H1 (cell line): Measurements from ENCODE around the gene RANBP2. TPM values are rescaled to one million over a fixed set of nuclear protein-coding genes. Genes with fewer than 3 reads are reported as not detected.
"Not testable (repeated sequence)": the region's sequence is repeated elsewhere in the genome, so short reads cannot be mapped to it uniquely, and the experiment has no call there.

Experiments
- CTCF ChIA-PET: fragments of 300-600 bp; sonication (Branson Sonifier 250); formaldehyde crosslinking; loops from one replicate; lab custom pipeline; 2021; ENCODE audit not compliant: partially characterized antibody; lab: Charles Lee
- POLR2A ChIA-PET: fragments of 300-600 bp; sonication (Branson Sonifier 250); formaldehyde crosslinking; loops from one replicate; lab custom pipeline; 2021; ENCODE audit warnings: inconsistent platforms; ENCODE audit not compliant: partially characterized antibody; lab: Charles Lee
- DNase-seq, 2 experiments: peaks; one replicate each; pipeline versions ENCODE4 v3.0.0 to v3.0.0-alpha.2; 2010 to 2022; ENCODE audit warnings: low spot score in 2 of 2, low read depth in 1 of 2, mixed read lengths in 1 of 2
- FAIRE-seq: peaks from 2 replicates; lab custom pipeline; 2011; peaks lifted over from hg19 to GRCh38; lab: Jason Lieb, UNC
- H2AFZ ChIP-seq: 2 replicates; pipeline ENCODE4 v1.8.1; 2012; ENCODE audit warnings: low read length, inconsistent platforms
- H2AK5ac ChIP-seq: 2 replicates; pipeline ENCODE4 v1.6.1; 2013; ENCODE audit warnings: low read depth, low read length
- H2BK120ac ChIP-seq: replicated peaks from 2 replicates; pipeline ENCODE3; 2013; ENCODE audit warnings: low read depth, low read length, inconsistent platforms
- H2BK12ac ChIP-seq: 2 replicates; pipeline ENCODE4 v1.6.1; 2013; ENCODE audit warnings: low read depth, low read length
- H2BK15ac ChIP-seq: 2 replicates; pipeline ENCODE4 v1.6.1; 2013; ENCODE audit warnings: low read length
- H2BK20ac ChIP-seq: 2 replicates; pipeline ENCODE4 v1.6.1; 2013; ENCODE audit warnings: low read length
- H2BK5ac ChIP-seq: 2 replicates; pipeline ENCODE4 v1.6.1; 2013; ENCODE audit warnings: low read depth, low read length
- H3K14ac ChIP-seq: 2 replicates; pipeline ENCODE4 v1.6.1; 2013; ENCODE audit warnings: inconsistent platforms; ENCODE audit not compliant: insufficient read length
- H3K18ac ChIP-seq: 2 replicates; pipeline ENCODE4 v1.6.1; 2013; ENCODE audit warnings: low read length; ENCODE audit errors: extremely low read depth
- H3K23ac ChIP-seq: 2 replicates; pipeline ENCODE4 v1.6.1; 2013; ENCODE audit warnings: inconsistent platforms; ENCODE audit not compliant: insufficient read length
- H3K23me2 ChIP-seq: 2 replicates; pipeline ENCODE4 v1.6.1; 2013; ENCODE audit warnings: low read depth, low read length
- H3K27ac ChIP-seq: 2 replicates; pipeline ENCODE4 v1.6.1; 2011; ENCODE audit warnings: low read depth, low read length, inconsistent platforms
- H3K27me3 ChIP-seq, 4 experiments: replicated peaks in 1 of 4; 1 replicate in 1 of 4; 2 replicates in 3 of 4; pipeline versions ENCODE4 v1.6.1 to v1.8.1; 2011 to 2013; ENCODE audit warnings: low read length in 3 of 4, mild to moderate bottlenecking in 3 of 4, inconsistent platforms in 2 of 4, mixed read lengths in 2 of 4, moderate library complexity in 1 of 4; ENCODE audit not compliant: control insufficient read depth in 3 of 4, insufficient read depth in 3 of 4; ENCODE audit errors: extremely low read depth in 1 of 4
- H3K36me3 ChIP-seq, 4 experiments: 2 replicates each; pipeline versions ENCODE4 v1.6.1 to v1.8.1; 2011 to 2013; ENCODE audit warnings: mild to moderate bottlenecking in 4 of 4, low read length in 3 of 4, moderate library complexity in 2 of 4, control low read depth in 1 of 4, inconsistent platforms in 1 of 4; ENCODE audit not compliant: insufficient read depth in 4 of 4, control insufficient read depth in 2 of 4
- H3K4ac ChIP-seq: replicated peaks from 2 replicates; pipeline ENCODE3; 2013; ENCODE audit warnings: low read length, low read depth, mixed read lengths, inconsistent platforms; ENCODE audit not compliant: insufficient read length
- H3K4me1 ChIP-seq, 4 experiments: replicated peaks in 1 of 4; 1 replicate in 1 of 4; 2 replicates in 3 of 4; pipeline versions ENCODE4 v1.6.1 to v1.8.1; 2011 to 2013; ENCODE audit warnings: low read length in 3 of 4, inconsistent platforms in 2 of 4, mixed read lengths in 1 of 4; ENCODE audit not compliant: insufficient read depth in 4 of 4, control insufficient read depth in 3 of 4
- H3K4me2 ChIP-seq, 2 experiments: 2 replicates each; pipeline versions ENCODE4 v1.6.1 to v1.8.1; 2011 to 2013; ENCODE audit warnings: low read depth in 2 of 2, low read length in 2 of 2, control low read depth in 1 of 2, inconsistent platforms in 1 of 2, mild to moderate bottlenecking in 1 of 2; ENCODE audit not compliant: insufficient read depth in 1 of 2
- H3K4me3 ChIP-seq, 4 experiments: fragments of 200-600, 300-600 bp in 1 of 4; sonication (generic), shearing (Covaris generic), sonication (Bioruptor Twin) in 1 of 4; 2 replicates each; pipeline versions ENCODE4 v1.5.1 to v1.8.1; 2011 to 2016; ENCODE audit warnings: low read length in 4 of 4, low read depth in 3 of 4, control low read depth in 2 of 4, inconsistent platforms in 2 of 4, mild to moderate bottlenecking in 2 of 4, mixed read lengths in 1 of 4, moderate library complexity in 1 of 4; ENCODE audit not compliant: insufficient read depth in 2 of 4; ENCODE audit errors: extremely low read depth in 1 of 4
- H3K56ac ChIP-seq: replicated peaks from 2 replicates; pipeline ENCODE3; 2013; ENCODE audit warnings: low read depth, mild to moderate bottlenecking, mixed read lengths, low read length, inconsistent platforms; ENCODE audit not compliant: insufficient read length
- H3K79me1 ChIP-seq: 2 replicates; pipeline ENCODE4 v1.6.1; 2013; ENCODE audit warnings: low read depth, low read length, control low read depth
- H3K79me2 ChIP-seq, 2 experiments: 2 replicates each; pipeline versions ENCODE4 v1.6.1 to v1.8.1; 2012 to 2013; ENCODE audit warnings: low read length in 2 of 2, mild to moderate bottlenecking in 2 of 2, inconsistent platforms in 1 of 2; ENCODE audit not compliant: insufficient read depth in 2 of 2, control insufficient read depth in 1 of 2
- H3K9ac ChIP-seq, 4 experiments: replicated peaks in 1 of 4; 1 replicate in 1 of 4; 2 replicates in 3 of 4; pipeline versions ENCODE4 v1.6.1 to v1.8.1; 2011 to 2013; ENCODE audit warnings: low read depth in 3 of 4, low read length in 3 of 4, control low read depth in 2 of 4, mild to moderate bottlenecking in 2 of 4, moderate library complexity in 2 of 4, inconsistent platforms in 1 of 4; ENCODE audit errors: extremely low read depth in 1 of 4
- H3K9me3 ChIP-seq, 2 experiments: 2 replicates each; pipeline versions ENCODE4 v1.6.1 to v1.8.1; 2012 to 2013; ENCODE audit warnings: mild to moderate bottlenecking in 2 of 2, moderate library complexity in 2 of 2, control low read depth in 1 of 2, inconsistent platforms in 1 of 2, low read depth in 1 of 2, low read length in 1 of 2, mixed read lengths in 1 of 2; ENCODE audit not compliant: insufficient read depth in 2 of 2
- H4K20me1 ChIP-seq, 2 experiments: replicated peaks in 1 of 2; 2 replicates each; pipeline versions ENCODE3 to v1.8.1; 2011 to 2013; ENCODE audit warnings: inconsistent platforms in 2 of 2, low read length in 2 of 2, mild to moderate bottlenecking in 1 of 2; ENCODE audit not compliant: insufficient read depth in 2 of 2, control insufficient read depth in 1 of 2
- H4K5ac ChIP-seq: 2 replicates; pipeline ENCODE4 v1.6.1; 2013; ENCODE audit warnings: low read length, low read depth, mixed read lengths, inconsistent platforms; ENCODE audit not compliant: insufficient read length
- H4K8ac ChIP-seq: 2 replicates; pipeline ENCODE4 v1.8.0; 2013; ENCODE audit warnings: mild to moderate bottlenecking, moderate library complexity, low read length, inconsistent platforms; ENCODE audit not compliant: insufficient read depth; ENCODE audit errors: extremely low read depth
- H4K91ac ChIP-seq: replicated peaks from 2 replicates; pipeline ENCODE3; 2013; ENCODE audit warnings: low read length, mixed read lengths, inconsistent platforms; ENCODE audit not compliant: insufficient read length
- WGBS, 2 experiments: shearing (Covaris generic) in 1 of 2; methylation state at CpG; one replicate each; pipeline versions ENCODE4 v1.1.6 to v1.1.7; 2013 to 2015; ENCODE audit warnings: low lambda C conversion rate in 2 of 2, mixed read lengths in 2 of 2, inconsistent platforms in 1 of 2, low coverage in 1 of 2, missing lambda C conversion rate in 1 of 2; ENCODE audit not compliant: insufficient replicate concordance in 2 of 2, insufficient coverage in 1 of 2, insufficient read length in 1 of 2; ENCODE audit errors: extremely low coverage in 1 of 2, missing lambda C conversion rate in 1 of 2; 5-methylcytosine and 5-hydroxymethylcytosine counted together
- polyA plus RNA-seq, 7 experiments: library from polyadenylated mRNA; depleted of rRNA in 3 of 7; stranded (reverse) in 5 of 7; unstranded in 2 of 7; fragments of >200 nt in 5 of 7; fragments of 200-250 nt in 2 of 7; gene quantifications; 1 replicate in 5 of 7; 2 replicates in 1 of 7; 4 replicates in 1 of 7; pipeline versions ENCODE4 v1.2.1 to v1.2.3, GENCODE V29; 2011 to 2013; ENCODE audit warnings: missing spikeins in 2 of 7, mixed read lengths in 2 of 7
- total RNA-seq: library from RNA; stranded (reverse); fragmentation: NEBNext Ultra II Directional; extraction: Animal tissue kit (Norgen Biotek cat#: 25700); gene quantifications from 2 replicates; pipeline ENCODE4 v1.2.1, GENCODE V29; 2021

Gene RANBP2
- total and polyA plus RNA-seq, 2 of the 8 experiments (the other 6 are each of a cell fraction or from before 2014, with no cell fraction given) = 8.2 to 95.9 TPM

- H3K4me2 ChIP-seq, H2BK12ac ChIP-seq, H4K5ac ChIP-seq, H3K23ac ChIP-seq, H3K79me2 ChIP-seq, H3K27ac ChIP-seq, H4K20me1 ChIP-seq, H3K9ac ChIP-seq, H2AFZ ChIP-seq, H3K4me3 ChIP-seq, FAIRE-seq, DNase-seq, H2BK15ac ChIP-seq, H3K79me1 ChIP-seq, H3K27me3 ChIP-seq, H2AK5ac ChIP-seq, H3K18ac ChIP-seq, POLR2A ChIA-PET, H3K4ac ChIP-seq, CTCF ChIA-PET, H4K8ac ChIP-seq, H2BK20ac ChIP-seq, H4K91ac ChIP-seq, H3K56ac ChIP-seq, H3K14ac ChIP-seq, H2BK5ac ChIP-seq, H3K23me2 ChIP-seq, H2BK120ac ChIP-seq, H3K36me3 ChIP-seq, H3K9me3 ChIP-seq, H3K4me1 ChIP-seq: not testable (repeated sequence)
- no CpG with 5 or more reads among the region's 1 CpG for WGBS, 2 experiments
Measured at GRCh38 chr2:108690001-108690400, 29.3 kb upstream of the RANBP2 start.
